Type B pancreatic cell (in vitro differentiated cells): Measurements from ENCODE around the gene TPK1. TPM values are rescaled to one million over a fixed set of nuclear protein-coding genes. Genes with fewer than 3 reads are reported as not detected.

Experiments used
- DNase-seq: peaks from one replicate; pipeline ENCODE4 v3.0.0; 2021; ENCODE audit warnings: mixed read lengths; ENCODE audit not compliant: unreplicated experiment; ENCODE audit errors: extremely low spot score
- H3K27ac Mint-ChIP-seq: 2 replicates; pipeline ENCODE4 v1.8.0; 2021; ENCODE audit warnings: mild to moderate bottlenecking, mixed read lengths
- H3K27me3 Mint-ChIP-seq: 2 replicates; pipeline ENCODE4 v1.8.0; 2021; ENCODE audit warnings: mixed read lengths
- H3K36me3 Mint-ChIP-seq: 2 replicates; pipeline ENCODE4 v1.8.0; 2021; ENCODE audit warnings: mixed read lengths
- H3K4me1 Mint-ChIP-seq: one replicate; pipeline ENCODE4 v1.8.0; 2021; ENCODE audit warnings: mixed read lengths; ENCODE audit not compliant: unreplicated experiment
- H3K4me3 Mint-ChIP-seq: 2 replicates; pipeline ENCODE4 v1.8.0; 2021; ENCODE audit warnings: mild to moderate bottlenecking, mixed read lengths
- H3K9me3 Mint-ChIP-seq: 2 replicates; pipeline ENCODE4 v1.8.0; 2021; ENCODE audit warnings: mixed read lengths
- total RNA-seq: library from RNA; stranded (reverse); gene quantifications from 2 replicates; pipeline ENCODE4 v1.2.1, GENCODE V29; 2021; ENCODE audit warnings: low replicate concordance
- TF ChIP-seq, protein P1 (sequence below): fragments of 200-600 bp; sonication (generic); conservative IDR thresholded peaks from 2 replicates; pipeline ENCODE4 v1.5.0; 2021; ENCODE audit warnings: antibody characterized with exemption, mild to moderate bottlenecking

Gene TPK1
- total RNA-seq, 1 donor from 2014 or later, result 3.2 TPM

- no peak overlapping the region for H3K27ac Mint-ChIP-seq
- no peak for DNase-seq
- peaks cover 4% of the 10 kb centered on the region for H3K27me3 Mint-ChIP-seq
- H3K9me3 Mint-ChIP-seq, result peaks cover 4% of the 10 kb centered on the region
- H3K4me3 Mint-ChIP-seq, result no peak overlapping the region
- TF ChIP-seq, protein P1, sequence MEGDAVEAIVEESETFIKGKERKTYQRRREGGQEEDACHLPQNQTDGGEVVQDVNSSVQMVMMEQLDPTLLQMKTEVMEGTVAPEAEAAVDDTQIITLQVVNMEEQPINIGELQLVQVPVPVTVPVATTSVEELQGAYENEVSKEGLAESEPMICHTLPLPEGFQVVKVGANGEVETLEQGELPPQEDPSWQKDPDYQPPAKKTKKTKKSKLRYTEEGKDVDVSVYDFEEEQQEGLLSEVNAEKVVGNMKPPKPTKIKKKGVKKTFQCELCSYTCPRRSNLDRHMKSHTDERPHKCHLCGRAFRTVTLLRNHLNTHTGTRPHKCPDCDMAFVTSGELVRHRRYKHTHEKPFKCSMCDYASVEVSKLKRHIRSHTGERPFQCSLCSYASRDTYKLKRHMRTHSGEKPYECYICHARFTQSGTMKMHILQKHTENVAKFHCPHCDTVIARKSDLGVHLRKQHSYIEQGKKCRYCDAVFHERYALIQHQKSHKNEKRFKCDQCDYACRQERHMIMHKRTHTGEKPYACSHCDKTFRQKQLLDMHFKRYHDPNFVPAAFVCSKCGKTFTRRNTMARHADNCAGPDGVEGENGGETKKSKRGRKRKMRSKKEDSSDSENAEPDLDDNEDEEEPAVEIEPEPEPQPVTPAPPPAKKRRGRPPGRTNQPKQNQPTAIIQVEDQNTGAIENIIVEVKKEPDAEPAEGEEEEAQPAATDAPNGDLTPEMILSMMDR, result no peak
- H3K4me1 Mint-ChIP-seq, result no peaks in the 10 kb centered on the region
- H3K36me3 Mint-ChIP-seq, result peaks cover 5% of the 10 kb centered on the region
Observed at GRCh38 chr7:144796919-144797318, 38.9 kb downstream of the TPK1 start.

GRCh38 chr7:144792050-144792449 lies 43.8 kb downstream of the TPK1 start:
- Mint-ChIP-seq H3K27me3 (peaks cover 5% of the 10 kb centered on the region), H3K27ac (no peak overlapping the region), H3K36me3 (no peaks in the 10 kb centered on the region), H3K4me3 (no peak overlapping the region), H3K4me1 (no peaks in the 10 kb centered on the region), H3K9me3 (no peaks in the 10 kb centered on the region)
- TF ChIP-seq, protein P1, result no peak
- no peak for DNase-seq

- Mint-ChIP-seq H3K27ac (no peak overlapping the region), H3K4me1 (no peaks in the 10 kb centered on the region)
Observed at GRCh38 chr7:144791488-144791887, 44.4 kb downstream of the TPK1 start.

DNA sequence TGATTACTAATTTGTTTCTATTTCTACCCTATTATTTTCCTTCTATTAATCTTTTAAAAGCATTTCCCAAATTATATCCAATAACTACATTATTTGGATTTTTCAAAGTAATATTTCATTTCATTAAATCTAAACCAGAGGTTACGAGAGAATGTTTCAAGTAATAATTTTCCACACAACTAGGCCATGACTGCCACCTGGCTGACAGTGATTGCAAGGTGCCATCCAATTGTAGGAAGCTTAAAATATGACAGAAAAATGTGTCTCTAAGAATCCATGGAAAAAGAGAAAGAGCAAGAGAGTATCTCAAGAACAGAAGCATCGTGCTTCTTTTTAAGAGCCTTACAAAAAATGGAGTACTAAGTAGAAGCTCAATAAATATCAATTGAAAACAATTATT lies 48.7 kb downstream of the TPK1 start:
- no peak overlapping the region for H3K4me3 Mint-ChIP-seq
- no peak for DNase-seq
- peaks cover 17% of the 10 kb centered on the region for H3K27me3 Mint-ChIP-seq
- TF ChIP-seq, protein P1, result peak; percentile 36
- no peaks in the 10 kb centered on the region for H3K4me1 Mint-ChIP-seq
- no peaks in the 10 kb centered on the region for H3K9me3 Mint-ChIP-seq
- no peaks in the 10 kb centered on the region for H3K36me3 Mint-ChIP-seq
- no peak overlapping the region for H3K27ac Mint-ChIP-seq

More at GRCh38 chr7:144791488-144791887, 44.4 kb downstream of the TPK1 start:
- no peak for DNase-seq
- Mint-ChIP-seq H3K36me3 (no peaks in the 10 kb centered on the region), H3K4me3 (no peak overlapping the region), H3K27me3 (peaks cover 5% of the 10 kb centered on the region), H3K9me3 (no peaks in the 10 kb centered on the region)
- TF ChIP-seq, protein P1, result no peak

- no peaks in the 10 kb centered on the region for H3K9me3 Mint-ChIP-seq
- H3K36me3 Mint-ChIP-seq, result no peaks in the 10 kb centered on the region
- H3K4me1 Mint-ChIP-seq, result no peaks in the 10 kb centered on the region
- no peak overlapping the region for H3K27ac Mint-ChIP-seq
- peaks cover 17% of the 10 kb centered on the region for H3K27me3 Mint-ChIP-seq
- no peak overlapping the region for H3K4me3 Mint-ChIP-seq
- TF ChIP-seq, protein P1, result no peak
- no peak for DNase-seq
Observed at GRCh38 chr7:144786522-144786921, 49.3 kb downstream of the TPK1 start.

DNA sequence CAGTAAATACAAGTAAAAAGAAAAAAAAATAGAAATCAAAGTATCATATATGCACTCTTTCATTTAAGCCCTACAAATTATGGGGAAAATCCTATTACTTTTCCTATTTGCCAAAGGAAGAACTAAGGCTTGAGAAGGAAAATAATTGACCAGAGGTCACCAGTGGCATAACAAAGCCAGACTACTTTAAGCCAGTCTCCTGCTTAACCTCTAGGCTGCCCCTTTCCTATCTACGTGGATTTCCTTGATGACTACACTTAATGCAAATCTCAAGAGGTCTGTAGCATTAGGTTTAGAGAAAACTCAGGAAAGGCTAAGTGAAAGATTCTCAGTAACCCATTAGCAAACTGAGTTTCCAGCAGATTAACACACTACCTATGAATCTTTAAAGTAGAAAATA lies 49.8 kb downstream of the TPK1 start:
- Mint-ChIP-seq H3K36me3 (no peaks in the 10 kb centered on the region), H3K27me3 (peaks cover 16% of the 10 kb centered on the region), H3K27ac (no peak overlapping the region), H3K4me1 (no peaks in the 10 kb centered on the region), H3K9me3 (no peaks in the 10 kb centered on the region), H3K4me3 (no peak overlapping the region)
- TF ChIP-seq, protein P1, result no peak
- DNase-seq, result no peak
